Smooth muscle cell of the umbilical artery (primary cell): Measurements from ENCODE around the gene SAMD3. TPM values are rescaled to one million over a fixed set of nuclear protein-coding genes. Genes with fewer than 3 reads are reported as not detected.

Source experiments
- total RNA-seq: library from RNA; depleted of rRNA; stranded (reverse); fragments of >200 nt; gene quantifications from 2 replicates; pipeline ENCODE4 v1.2.3, GENCODE V29; 2014

The SAMD3 gene, protein sequence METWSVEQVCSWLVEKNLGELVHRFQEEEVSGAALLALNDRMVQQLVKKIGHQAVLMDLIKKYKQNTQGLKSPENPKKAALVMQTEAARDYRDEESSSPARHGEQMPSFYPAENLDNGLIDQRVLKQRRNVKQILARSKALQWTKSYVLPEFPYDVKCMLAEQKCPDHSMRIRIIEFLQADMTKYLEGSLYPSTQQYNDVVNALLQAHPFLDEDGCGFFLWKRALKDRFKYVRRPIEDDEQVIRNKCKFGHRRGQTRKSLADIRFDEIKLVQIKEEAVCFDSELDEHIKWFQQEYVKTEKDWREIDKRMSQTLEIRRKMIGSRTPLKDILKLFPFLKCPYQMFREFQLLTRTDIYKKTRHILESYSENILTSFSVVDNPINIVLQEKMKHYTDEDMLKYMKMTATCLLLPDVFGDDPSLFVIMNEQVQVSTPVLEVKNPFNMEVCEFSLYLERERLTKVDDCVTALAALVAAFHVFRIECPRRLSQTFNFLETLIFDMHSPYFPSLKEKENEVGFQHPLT
- 24.1 and 36.4 TPM in 2 replicates for total RNA-seq

GRCh38 chr6:130222775-130223174 is at the start of gene SAMD3:
Gene SAMD3, minus strand, starts transcription at chr6:130222951. Its CDS starts 7,678 bp downstream, at chr6:130215273.

Other genes with a start within 250 kb of the SAMD3 start
- gene L3MBTL3, start 204.4 kb downstream of the SAMD3 start, total RNA-seq, result 11.6 and 12.7 TPM in 2 replicates
- 152 and 402 TPM in 2 replicates for gene TMEM200A, start 143.1 kb upstream of the SAMD3 start, total RNA-seq